T-helper 2 cell (primary cell): ENCODE results near the gene ANKRD29.

Experiments used
- DNase-seq, 5 experiments: peaks; one replicate each; pipeline versions ENCODE4 v3.0.0 to v3.0.0-alpha.2; 2012 to 2022

ANKRD29 gene

DNA sequence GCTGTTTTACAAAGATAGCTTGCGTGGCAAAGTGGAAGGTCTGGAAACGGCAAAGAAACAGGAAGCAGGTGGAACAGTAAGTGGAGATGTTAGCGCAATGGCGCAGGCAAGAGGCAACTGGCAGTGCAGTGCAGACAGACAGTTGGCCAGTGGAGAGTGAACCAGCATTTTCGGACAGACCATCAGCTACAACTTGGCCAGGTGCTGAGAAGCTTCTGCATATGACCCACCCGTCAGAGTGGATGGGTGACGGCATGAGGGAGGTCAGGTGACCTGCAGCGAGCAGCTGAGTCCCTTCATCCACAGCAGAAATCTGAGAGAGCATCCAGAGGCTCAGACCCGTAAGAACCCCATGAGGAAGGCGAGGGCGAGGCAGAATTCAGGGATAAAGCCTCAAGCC, 110.2 kb downstream of the ANKRD29 start:
- DNase-seq, result no peak

DNA sequence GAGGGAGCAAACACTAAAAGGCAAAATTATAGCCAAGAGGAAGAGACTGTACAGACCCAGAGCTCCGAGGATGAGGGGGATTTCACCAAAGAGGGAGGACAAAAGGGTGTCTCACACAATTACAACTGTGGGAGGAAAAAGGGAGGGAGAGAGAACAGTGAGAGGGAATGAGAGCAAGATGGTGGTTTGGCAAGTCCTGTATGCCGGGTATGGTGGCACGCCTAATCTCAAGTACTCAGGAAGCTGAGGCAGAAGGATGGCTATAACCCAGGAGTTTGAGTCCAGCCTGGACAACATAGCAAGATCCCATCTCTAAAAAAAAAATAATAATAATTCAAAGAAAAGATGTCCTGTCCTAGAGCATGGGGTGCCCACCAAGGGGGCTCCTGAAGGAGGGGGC, 110.7 kb downstream of the ANKRD29 start:
- no peak for DNase-seq

DNA sequence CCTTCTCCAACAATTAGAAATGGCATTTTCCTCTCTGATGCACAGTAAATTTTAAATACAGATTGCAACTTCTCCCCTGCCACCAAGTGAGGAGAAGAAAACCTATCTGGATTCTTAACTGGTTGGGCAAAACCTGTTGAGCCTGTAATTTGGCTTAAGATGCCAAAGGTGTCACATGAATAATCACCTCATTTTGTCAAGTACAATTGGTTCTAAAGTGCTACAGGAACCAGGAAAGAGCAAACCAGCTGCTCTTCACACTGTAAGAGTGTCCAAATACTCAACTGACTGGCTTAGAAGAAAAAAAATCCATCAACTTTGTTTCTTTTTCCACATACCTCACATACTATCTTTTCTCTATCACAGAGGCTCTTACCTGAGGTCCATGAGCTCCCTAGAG, 111.8 kb downstream of the ANKRD29 start:
- no peak for DNase-seq
